HG03558 (cell line): ENCODE data around the gene GORASP2.
"Not testable (repeated sequence)": the region's sequence is repeated elsewhere in the genome, so short reads cannot be mapped to it uniquely, and the experiment has no call there.

Experiments used
- ATAC-seq: cut with Tn5 transposase; IDR thresholded peaks from one replicate; pipeline ENCODE4 v1.9.1; 2021; ENCODE audit warnings: moderate number of reproducible peaks; ENCODE audit not compliant: unreplicated experiment; ENCODE audit errors: extremely low read depth

Gene GORASP2

DNA sequence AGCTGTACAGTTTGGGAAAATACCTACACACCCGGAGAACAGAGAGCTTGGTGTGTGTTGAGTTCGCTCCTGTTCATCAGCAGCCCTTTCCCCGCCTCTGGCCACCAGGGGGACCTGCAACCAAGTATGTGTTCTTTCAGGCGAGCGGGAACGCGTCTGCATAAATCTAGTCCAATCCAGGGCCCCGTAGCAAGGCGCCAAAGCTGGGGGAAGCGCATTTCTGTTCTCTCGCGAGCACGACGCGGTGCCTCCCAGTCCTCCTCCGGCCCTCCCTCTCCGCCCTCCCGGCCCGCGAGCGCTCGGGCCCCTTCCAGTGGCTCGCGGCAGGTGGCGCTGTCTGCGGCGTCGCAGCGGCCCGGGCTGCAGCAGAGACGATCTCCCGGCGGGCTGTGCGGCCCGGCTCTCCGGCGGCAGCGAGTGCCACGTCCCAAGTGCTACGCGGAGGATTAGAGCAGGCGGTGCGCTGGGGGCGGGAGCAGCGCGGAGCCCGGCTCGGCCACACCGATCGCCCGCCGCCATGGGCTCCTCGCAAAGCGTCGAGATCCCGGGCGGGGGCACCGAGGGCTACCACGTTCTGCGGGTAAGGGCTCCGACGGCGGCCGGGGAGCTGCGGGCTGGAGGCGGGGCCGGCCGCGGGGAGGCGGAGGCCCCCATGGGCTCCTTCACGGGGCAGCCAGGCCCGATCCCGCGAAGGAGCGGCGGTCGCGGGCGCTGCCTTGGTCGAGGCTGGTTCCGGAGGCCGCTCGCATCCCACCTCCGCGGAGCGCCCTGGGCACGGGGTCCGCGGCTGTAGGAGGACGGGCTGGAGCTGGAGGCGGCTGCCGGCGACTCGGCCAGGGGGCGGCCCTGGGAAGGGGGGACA is at the start of gene GORASP2:
GORASP2 (plus strand) TSS at position 430 of the 862 bp plus-strand sequence; CDS start at position 518, 88 bp downstream.
- ATAC-seq, result peak; percentile 83

DNA sequence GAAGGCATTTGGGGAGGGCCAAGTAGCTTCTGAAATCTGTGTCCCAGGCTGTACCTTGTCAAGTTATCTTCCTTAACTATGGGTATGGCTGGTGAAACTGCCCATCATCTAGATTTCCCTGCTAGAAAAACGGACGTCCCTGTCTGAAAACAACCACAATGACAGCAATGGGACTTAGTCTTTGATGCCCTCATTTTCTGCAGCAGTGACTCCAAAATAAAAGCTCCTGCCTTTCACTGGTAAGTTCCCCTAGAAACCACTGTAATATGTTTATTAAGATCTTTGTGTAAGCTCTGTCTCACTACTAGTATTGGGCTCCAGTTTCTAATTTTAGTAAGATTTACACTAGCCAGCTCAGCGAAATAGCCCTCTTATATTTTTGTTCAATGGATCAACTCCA is 47.2 kb upstream of the GORASP2 start:
- ATAC-seq, result no peak

DNA sequence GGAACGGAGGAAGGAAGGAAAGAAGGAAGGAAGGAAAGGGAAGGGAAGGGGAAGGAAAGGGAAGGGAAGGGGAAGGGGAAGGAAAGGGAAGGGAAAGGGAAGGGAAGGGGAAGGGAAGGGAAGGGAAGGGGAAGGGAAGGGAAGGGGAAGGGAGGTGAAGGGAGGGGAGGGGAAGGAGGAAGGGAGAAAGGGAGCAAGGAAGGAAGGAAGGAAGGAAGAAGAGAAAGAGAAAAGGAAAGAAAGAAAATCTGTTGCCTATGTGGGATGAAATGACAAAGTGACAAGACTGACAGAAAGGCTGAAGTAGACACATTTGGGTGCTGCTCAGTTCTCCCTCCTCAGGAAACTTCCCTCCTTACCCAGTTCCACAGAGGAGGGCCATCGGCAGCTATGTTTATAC is 46.3 kb upstream of the GORASP2 start:
- no peak for ATAC-seq

DNA sequence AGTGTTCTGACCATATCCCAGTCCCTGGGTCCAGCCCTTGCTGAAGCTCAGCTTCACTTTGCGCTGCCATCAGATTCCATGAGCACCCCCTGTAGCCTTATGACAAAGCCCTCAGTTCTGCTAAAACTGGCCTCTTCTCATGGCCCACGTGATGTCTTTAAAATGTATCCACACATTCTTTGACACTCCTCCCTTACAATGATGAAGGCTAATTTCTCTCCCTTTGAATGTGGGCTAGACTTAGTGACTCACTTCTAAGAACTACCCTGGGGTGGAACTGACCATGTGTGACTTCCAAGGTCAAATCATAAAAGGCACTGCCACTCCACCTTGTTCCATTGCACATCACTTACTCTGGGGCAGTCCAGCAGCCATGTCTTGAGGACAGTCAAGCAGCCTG is 45.4 kb upstream of the GORASP2 start:
- ATAC-seq, result no peak

DNA sequence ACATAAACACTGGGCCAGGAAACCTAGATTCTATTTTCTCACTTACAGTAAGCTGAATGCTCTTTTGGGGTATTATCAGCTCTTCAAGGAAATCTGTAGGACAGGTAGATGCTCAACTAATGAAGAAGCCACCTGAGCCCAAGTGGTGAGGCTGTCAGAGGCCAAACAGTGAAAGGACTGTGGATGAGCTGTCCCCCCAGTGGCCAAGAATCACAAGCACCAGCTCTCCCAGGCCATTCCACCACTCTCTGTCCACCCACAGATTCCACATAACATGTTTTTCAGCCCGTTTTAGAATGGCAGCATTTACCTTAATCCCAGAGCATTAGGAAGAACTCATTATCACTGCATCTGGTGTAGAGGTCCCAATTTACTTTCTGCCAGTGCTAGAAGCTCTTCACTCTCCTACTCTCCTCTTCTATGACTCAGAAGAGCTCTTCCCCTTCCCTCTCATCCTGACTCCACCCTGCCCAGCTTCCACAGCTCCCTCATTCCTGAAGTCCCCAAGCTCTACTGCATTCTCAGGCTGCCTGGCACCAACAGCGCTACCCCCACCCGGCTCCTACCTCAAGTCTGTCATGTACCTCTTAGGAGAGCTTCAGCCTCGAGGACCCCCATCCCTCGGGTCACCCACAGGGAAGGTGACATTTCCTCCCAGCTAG is 43.8 kb upstream of the GORASP2 start:
- no peak for ATAC-seq

DNA sequence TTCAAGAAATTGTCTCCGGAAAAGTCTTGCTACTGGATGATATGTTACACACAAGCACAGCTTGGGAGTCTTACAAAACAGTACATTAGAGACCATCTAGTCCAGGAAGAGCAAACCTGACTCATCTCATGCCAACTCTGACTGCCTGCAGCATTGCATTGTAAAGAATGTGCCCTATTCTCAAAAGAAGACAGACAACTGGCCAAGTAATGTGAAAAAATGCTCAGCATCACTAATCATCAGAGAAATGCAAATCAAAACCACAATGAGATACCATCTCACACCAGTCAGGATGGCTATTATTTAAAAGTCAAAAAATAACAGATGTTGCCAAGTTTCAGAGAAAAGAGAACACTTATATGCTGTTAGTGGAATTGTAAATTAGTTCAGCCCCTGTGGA is 42.7 kb upstream of the GORASP2 start:
- no peak for ATAC-seq

DNA sequence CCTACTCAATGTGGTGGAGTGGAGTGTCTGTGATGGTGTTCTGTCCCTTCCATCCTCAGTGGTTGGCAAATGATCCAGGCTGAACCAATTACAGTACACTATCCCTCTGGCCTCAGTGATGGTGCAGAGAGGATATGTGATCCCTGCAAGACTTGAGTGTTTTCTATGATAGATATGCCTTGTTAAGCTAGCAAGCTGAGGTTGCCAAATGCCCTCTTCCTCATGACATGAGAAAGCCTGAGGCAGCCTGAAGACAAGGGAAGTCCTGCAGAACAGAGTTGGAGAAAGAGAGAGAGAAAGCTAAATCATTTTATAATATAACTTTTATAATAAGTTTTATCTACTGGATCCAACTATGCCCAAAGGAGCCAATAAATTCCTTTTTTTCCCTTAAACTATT is 41.6 kb upstream of the GORASP2 start:
- ATAC-seq, result no peak

DNA sequence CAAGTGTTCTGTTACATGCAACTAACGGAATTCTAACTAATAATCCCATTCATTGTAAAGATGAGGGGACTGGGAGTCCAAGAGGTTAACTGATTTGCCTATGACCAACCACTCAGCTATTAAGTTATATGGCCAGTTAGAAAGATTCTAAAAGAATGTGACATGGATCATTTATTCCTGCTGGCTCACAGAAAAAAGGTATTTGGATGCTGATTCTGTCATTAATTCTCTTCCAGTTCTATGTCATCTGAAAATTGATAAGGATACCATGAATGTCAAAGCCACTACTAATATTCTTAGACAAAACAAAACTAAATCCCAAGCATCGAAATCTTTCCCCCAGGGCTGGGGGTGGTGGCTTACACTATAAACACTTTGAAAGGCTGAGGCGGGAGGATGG is 41.2 kb upstream of the GORASP2 start:
- ATAC-seq, result no peak

DNA sequence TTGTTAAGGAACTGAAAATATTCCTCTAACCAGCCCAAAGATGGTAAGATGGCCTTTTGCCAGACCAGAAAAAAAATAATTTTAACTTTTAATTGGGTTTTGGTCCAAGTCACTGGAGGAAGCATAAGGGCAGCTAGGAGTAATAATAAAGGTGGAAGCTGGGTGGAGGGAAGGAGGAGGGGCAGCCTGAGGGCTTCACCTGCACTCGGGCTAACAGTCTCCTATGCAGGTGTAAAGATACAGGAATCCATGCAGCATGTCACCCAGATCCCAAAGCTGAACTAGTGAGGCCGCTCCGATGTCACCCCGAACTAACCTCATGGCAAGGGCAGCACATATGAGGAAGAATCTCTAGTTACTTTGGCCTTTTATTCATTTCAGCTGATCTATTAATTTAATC is 37.2 kb upstream of the GORASP2 start:
- no peak for ATAC-seq

DNA sequence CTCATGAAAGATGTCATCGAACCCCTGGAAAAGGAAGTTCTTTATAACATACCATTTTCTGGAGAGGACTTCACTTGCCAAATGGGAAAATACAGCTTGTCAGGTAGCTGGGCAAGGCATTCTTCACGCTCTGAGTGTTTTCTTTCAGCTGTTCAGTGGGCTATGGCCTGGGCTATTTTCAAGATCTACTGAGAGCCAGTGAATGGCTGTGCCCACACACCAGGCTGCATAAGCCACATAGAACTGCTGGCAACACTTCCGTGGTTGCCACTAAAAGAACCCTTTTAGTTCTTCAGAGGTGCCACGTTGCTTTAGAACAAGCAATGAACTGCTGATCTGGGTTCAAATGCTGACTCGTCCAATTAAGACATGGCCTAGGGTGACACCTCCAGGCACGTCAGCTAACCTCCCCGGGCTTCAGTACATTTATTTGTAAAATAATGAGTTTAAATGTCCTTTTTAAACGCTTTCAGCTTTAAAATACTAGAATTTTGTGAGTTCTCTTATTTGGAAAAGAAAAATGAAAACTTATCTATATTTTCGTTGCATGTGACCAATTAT is 36.6 kb upstream of the GORASP2 start:
- ATAC-seq, result no peak

DNA sequence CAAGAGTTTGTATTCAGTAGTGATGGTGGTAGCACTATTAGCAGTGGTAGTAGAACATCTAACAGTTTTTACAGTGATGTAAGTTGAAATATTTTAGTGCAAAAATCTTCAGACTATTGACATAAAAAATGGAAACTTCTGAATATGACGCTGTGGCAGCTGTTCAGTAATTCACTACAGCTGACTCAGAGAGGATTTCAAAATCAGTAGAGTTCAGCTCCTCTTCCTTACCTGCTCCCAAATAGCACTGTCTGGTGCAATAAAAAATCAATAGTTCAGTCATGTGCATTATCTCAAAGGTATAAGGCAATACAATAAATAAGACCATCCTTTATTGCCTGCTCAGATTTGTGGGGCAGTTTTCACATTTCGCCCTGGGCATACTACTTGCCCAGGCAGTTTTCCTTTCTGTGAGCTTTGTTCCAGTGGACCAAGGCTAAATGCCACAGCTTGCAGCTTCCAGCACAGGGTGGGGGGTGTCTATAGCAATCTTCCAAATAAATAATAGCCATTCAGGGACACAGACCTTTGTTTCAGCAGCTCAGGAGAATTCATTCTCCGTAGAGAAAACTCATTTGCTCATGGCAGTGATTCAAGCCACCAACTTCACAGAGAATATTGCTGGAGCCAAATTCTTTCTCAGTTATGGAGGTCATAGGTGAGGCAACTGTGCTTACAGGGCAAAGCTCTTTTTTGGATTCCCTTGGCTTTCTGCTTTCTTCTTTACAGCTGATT is 33.9 kb upstream of the GORASP2 start:
- ATAC-seq, result no peak

DNA sequence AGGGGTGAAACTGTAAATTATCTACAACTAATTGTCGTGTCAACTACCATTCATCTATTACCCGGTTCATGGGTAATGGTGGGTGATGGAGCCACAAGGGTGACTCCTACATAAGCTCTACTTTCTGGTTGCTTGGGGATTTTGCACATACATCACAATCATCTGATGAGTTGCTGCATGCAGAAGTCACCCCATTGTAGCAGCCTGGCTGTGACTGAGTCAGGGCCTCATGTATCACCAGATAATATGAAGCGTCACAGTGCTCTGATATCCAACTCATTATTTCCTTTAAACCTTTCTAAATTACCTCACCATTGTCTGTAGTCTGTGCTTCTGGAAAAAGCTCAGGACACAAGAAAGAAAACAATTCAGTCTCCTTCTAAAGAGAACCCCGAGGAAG is 32.4 kb upstream of the GORASP2 start:
- ATAC-seq, result no peak

DNA sequence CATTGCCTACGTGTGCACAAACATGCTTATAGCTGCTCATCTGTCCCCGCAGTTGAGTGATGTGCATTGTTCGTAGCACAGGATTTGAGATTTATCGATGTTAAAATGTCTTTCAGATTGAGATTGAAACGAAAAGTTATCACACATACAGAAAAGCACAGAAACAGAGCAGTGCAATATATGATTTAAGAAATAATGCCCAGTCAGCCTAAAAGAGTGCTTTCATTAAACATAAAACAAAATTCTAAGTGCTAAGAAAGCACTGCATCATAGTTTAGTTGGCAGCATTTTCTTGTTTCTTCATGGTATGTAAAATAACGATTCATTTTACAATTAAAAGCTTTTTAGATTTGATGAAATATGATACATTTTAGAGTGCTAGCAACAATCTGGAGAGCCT is 31.9 kb upstream of the GORASP2 start:
- no peak for ATAC-seq

DNA sequence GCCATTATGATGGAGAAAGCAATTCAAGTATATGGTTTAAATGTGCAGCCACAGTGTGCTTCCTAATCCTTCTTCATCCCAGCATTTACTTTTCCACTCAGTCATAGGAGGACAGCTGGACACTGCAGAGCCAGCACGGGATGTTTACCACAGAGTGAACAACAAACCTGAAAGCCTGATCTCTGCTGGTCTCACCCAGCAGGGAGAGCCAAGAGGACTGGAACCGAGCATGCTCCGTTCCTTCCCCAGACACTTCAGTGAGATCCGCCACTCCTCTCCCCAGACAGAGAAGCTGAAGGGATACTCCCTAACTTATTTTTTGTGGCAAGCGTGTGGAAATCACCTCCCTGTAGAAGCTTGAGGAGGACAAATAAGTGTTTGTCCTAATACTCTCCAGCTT is 23.2 kb upstream of the GORASP2 start:
- ATAC-seq, result no peak

DNA sequence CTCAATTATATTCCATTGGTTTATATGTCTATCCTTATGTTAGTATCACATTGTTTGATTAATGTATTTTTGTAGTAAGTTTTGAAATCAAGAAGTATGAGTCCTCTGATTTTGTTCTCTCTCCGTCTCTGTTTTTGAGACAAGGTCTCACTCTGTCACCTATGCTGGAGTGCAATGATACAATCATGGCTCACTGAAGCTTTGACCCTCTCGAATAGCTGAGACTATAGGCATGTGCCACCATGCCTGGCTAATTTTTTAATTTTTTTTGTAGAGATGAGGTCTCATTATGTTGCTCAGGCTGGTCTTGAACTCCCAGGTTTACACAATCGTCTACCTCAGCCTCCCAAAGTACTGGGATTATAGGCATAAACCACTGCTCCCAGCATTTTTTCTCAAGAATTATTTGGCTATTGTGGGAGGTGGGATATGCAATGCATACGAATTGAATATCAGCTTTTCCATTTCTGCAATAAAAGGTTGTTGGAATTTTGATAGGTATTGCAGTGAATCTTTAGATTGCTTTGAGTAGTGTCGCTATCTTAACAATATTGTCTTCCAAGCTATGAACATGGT is 17.7 kb upstream of the GORASP2 start:
- no peak for ATAC-seq

DNA sequence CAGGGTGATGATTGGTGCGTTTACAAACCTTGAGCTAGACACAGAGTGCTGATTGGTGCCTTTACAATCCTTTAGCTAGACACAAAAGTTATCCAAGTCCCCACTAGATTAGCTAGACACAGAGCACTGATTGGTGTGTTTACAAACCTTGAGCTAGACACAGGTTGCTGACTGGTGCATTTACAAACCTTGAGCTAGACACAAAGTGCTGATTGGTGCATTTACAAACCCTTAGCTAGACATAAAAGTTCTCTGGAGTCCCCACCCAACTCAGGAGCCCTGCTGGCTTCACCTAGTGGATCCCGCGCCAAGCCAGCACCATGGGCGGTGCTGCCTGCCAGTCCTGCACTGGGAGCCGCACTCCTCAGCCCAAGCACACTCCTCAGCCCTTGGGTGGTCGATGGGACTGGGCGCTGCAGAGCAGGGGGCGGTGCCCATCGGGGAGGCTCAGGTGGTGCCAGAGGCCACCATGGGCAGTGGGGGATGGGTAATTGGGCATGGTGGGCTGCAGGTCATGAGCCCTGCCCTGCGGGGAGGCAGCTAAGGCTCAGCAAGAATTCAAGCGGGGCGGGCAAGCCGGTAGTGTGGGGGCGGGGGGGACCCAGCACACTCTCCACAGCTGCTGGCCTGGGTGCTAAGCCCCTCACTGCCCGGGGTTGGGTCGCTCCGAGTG is 13.9 kb upstream of the GORASP2 start:
- ATAC-seq, result not testable (repeated sequence)

DNA sequence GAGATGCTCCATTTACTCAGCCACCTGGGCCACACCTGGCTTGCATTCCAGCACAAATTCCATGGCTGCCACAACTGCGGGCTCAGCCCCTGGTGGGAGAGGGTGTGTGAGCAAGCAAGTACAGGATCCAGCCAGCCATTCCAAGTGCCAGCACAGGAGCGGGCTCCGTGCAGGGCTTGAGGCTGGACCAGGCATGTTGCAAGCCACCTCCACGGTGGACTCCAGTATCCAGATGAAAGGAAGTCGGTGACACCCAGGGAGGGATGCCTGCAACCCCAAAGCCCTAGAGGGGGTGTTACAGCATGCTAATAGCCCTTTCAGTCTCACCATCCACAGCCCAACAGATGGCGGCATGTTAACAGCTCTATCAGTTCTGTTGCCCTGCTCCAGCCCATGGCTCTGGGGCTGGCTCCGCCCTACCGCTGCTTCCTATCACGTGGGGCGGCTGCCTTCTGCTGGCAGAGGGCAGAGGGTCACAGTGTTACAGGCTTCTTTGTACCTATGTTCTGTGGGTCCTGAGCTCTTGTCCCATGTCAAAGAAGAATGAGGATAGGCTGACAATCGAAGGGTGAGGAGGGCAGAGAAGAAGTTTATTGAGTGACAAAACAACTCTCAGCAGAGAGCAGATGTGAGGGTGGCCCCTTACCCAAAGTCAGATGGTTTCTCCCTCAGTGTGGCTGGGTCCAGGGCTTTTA is 11.7 kb upstream of the GORASP2 start:
- no peak for ATAC-seq

DNA sequence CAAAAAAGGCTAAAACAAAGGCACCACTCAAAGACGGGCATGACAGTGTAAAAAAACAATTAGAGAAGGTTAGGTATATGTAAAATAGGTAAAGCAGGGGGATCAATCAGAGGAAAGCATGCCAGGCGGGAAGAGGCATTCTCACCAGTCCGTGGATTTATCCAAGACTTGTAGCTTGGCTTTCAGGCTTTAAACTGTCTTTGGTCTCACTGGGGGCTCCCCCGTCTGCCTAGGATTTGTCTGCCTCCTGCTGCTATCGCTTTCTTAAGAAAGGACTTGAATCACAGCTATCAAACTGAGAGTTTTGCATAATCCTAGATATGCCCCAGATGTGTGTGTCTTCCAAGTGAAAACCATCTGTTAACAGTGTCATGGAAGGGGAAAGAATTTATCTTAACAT is 11.1 kb upstream of the GORASP2 start:
- no peak for ATAC-seq

DNA sequence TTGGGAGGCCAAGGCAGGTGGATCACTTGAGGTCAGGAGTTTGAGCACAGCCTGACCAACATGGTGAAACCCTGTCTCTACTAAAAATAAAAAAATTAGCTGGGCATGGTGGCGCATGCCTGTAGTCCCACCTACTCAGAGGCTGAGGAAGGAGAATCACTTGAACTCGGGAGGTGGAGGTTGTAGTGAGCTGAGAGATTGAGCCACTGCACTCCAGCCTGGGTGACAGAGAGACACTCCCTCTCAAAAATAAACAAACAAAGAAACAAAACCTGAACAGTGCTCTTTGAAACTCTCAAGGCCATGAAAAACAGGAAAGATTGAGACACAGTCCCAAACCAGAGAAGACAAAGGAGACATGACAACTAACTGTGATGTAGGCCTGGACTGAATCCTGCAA is 7.2 kb upstream of the GORASP2 start:
- ATAC-seq, result not testable (repeated sequence)
